NCI-H187 (cell line): ENCODE results near the gene SCARB1.
"Not testable (repeated sequence)": the region's sequence is repeated elsewhere in the genome, so short reads cannot be mapped to it uniquely, and the experiment has no call there.

Experiments
- DNase-seq, 2 experiments: peaks; one replicate each; lab custom pipeline; 2025; lab: John Stamatoyannopoulos, UW

Gene SCARB1, protein sequence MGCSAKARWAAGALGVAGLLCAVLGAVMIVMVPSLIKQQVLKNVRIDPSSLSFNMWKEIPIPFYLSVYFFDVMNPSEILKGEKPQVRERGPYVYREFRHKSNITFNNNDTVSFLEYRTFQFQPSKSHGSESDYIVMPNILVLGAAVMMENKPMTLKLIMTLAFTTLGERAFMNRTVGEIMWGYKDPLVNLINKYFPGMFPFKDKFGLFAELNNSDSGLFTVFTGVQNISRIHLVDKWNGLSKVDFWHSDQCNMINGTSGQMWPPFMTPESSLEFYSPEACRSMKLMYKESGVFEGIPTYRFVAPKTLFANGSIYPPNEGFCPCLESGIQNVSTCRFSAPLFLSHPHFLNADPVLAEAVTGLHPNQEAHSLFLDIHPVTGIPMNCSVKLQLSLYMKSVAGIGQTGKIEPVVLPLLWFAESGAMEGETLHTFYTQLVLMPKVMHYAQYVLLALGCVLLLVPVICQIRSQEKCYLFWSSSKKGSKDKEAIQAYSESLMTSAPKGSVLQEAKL

DNA sequence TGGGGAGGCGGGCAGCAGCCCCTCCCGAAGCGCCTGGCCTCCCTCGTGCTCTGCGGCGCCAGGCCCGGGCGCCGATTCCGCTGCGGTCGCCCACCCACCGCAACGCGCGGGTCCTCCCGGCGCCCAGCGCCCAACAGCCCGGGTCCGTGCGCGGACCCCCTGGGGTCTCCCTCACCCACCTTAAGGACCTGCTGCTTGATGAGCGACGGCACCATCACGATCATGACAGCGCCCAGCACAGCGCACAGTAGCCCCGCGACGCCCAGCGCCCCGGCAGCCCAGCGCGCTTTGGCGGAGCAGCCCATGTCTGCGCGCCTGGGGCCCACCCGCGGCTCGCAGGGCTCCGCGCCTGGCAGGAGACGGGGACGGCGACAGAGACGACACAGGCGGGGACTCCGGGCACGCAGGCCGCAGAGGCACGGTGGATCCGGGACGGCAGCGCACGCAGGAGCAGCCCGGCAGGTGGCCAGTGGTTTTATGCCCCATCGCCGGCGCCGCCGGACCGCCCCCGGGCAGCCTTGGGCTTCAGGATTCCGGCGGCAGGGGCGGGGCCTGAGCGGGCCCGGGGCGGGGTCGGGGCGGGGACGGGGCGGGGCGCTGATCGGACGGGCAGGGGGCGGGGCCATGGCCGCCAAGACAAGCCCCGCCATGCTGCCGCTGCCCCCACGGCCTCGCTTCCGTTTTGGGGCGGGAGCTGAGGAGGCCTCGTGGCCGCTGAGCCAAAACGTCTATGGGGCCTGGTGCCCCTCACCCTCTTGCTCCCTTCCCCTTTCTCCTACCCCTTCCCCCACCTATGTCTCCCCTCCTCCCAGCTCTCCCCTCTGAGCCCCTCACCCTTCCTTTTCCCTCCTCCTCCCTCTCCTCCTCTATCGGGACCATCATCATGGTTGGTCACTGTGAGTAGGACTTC is at the start of gene SCARB1:
SCARB1 (minus strand) TSS at position 449 of the 910 bp plus-strand sequence; CDS start at position 305, 144 bp downstream.
- peak; percentile 62 to 90 for DNase-seq

DNA sequence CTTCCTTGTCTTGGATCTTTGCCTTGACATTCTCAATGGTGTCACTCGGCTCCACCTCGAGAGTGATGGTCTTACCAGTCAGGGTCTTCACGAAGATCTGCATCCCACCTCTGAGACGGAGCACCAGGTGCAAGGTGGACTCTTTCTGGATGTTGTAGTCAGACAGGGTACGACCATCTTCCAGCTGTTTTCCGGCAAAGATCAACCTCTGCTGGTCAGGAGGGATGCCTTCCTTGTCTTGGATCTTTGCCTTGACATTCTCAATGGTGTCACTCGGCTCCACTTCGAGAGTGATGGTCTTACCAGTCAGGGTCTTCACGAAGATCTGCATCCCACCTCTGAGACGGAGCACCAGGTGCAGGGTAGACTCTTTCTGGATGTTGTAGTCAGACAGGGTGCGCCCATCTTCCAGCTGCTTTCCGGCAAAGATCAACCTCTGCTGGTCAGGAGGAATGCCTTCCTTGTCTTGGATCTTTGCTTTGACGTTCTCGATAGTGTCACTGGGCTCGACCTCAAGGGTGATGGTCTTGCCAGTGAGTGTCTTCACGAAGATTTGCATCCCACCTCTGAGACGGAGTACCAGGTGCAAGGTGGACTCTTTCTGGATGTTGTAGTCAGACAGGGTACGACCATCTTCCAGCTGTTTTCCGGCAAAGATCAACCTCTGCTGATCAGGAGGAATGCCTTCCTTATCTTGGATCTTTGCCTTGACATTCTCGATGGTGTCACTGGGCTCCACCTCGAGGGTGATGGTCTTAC is 49.0 kb upstream of the SCARB1 start:
- not testable (repeated sequence) for DNase-seq

DNA sequence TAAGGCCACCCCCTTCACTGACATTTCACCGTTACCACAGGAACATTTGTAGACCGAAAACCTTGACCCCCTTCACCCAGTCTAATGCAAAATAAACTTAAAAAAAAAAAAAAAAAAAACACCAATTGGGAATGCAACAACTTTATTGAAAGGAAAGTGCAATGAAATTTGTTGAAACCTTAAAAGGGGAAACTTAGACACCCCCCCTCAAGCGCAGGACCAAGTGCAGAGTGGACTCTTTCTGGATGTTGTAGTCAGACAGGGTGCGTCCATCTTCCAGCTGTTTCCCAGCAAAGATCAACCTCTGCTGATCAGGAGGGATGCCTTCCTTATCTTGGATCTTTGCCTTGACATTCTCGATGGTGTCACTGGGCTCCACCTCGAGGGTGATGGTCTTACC is 47.9 kb upstream of the SCARB1 start:
- not testable (repeated sequence) for DNase-seq

DNA sequence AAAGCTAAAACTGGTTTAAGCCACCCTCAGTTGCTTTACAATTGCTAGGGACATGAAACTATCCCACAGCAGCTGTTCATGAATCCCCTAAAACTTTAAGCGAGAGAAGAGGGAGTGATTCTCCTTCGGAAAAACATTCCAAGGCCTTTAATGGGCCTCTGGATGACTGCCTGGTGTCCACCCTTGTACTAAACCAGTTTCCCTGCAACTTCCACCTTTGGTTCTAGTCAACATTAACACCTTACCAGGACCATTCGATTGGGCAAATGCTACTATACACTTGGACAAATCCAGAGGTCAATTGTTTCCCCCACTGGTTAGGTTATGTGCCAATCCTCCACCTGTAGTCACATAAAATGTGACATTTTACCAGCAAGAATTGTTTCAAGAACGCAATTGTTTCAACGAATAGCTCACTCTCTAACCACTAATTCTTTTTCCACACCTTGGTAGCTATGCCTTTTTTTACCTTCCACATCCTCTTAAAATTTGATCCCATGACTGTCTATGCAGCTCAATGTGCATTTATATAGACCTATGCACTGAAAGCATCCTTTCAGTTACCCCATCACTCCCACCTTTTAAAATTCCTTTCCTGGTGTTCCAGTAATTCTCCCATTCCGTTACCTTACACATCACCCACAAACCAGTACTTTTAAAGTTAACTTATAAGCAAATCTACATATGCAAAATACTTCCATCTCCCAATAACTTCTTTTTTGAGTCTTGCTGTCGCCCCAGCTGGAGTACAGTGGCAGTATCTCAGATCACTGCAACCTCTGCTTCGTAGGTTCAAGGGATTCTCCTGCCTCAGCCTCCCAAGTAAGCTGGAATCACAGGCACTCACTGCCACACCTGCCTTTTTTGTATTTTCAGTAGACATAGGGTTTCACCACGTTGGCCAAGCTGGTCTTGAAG is 47.2 kb upstream of the SCARB1 start:
- DNase-seq = no peak

DNA sequence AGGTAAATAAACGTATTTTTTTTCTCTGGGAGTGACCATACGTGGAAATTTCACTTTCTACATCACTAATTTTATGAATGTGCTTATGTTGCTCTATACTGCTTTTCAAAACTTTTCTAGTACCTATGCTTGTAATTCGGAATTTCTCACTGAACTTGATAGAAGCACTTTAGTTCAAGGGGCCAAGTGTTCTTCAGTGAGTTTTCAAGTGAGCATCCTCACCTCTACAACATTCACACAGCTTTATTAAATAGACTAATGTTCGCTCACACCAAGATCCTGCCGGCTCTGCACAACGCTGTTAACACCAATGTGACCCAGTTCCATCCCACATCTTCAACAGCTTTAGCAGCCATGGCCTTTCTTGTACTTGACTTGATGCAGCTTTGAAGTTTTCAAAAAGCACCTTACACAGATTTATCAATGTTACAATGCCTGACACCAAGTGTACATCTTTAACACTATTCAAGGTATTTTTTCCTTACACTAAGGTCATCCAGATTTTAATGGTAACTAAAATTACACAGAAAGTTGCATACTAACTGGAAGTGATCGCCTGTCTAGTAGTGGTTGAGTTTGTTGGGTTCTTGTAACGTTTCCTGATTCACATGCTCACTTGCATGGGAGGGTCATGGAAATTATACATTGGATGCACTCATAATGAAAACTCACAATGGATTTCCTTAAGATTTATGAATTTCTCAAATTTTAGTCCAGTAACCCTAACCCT is 46.3 kb upstream of the SCARB1 start:
- no peak for DNase-seq

DNA sequence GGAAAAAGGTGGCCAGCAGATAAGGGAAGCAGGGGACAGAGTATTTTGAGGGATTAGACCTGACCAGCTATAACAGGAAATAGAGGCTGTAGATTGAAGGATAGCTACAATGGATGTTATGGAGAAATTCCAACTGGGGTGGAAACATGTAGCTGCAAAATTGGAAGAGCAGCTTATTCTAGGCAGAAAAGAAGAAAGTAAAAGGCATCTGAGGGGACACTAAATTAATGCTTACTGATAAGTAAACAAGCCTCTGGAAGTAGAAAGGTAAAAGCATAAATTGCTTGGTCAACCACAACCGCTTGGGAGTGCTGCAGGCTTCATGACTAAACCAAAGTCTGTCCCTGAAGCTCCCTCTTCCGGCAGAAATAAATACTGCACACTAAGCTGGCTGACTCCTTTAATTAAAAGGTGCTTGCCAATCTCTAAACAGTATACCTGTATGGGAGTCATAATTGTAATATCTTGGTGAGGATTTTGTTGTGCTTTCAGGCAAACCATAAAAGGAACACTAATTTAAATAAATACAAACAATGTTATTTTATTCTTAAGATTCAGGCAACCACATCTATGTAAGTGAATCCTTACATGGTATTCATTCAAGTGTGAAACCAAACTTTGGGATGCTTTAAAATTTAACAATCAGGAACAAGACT is 43.1 kb upstream of the SCARB1 start:
- DNase-seq = no peak

DNA sequence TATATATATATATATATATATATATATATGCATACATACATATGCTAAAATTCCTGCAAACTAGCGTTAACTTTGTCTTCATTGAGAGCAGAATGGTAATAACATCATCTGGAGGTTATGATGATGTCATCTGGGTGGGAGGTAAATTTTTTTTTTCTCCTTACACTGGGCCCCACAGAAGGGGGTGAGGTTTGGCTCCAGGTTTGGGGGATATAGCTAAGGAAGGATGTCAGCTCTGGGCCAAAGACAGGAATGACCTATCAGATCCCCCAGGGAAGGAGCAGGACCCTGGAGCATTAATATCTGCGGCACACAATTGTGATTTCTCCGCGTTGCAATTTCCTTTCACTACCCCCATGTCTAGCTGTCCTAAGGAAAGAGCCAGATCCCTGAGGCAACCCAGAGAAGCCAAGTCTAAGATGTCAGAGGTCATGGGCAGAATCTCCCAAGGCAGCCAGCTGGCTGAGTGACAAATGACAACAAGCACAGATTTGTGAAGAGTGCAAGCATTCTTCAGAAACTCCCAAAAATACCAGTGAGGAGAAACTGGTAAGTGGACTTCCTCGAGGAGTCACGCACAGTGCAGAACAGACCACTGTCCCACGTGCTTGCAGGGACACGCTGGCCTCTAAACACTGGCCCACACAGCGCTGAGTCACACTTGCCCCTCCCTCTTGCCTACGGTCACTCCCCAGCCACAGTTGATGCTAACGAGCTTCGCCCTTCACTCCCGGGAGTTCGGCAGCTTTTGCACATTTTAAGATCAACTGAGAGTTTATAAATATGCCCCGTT is 40.8 kb upstream of the SCARB1 start:
- no peak for DNase-seq

DNA sequence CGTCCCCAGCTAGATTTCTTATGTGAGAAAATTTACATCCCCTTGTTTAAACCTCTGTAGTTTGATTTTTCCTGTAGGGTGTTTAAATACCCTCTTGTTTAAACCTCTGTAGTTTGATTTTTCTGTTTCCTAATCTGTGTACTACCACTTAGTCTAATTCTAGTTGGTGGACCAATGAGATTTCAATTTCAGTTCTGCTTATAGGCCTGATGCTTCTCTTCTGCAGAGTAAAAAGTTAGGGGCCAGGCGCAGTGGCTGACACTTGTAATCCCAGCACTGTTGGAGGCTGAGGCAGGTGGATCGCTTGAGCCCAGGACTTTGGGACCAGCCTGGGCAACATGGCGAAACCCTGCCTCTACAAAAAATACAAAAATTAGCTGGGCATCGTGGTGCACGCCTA is 39.3 kb upstream of the SCARB1 start:
- DNase-seq = no peak

DNA sequence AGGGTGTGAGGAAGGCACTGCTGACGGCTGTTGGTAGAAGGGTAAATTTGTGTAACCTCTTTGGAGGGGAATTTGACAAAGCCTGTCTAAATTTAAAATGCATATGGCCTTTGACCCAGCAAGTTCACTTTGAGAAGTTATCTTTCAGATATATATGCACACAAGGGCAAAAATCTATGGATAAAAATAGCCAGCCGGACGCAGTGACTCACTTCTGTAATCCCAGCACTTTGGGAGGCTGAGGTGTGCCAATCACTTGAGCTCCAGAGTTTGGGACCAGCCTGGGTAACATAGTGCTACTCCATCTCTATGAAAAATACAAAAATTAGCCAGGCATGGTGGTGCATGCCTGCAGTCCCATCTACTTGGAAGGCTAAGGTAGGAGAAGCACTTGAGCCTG is 37.3 kb upstream of the SCARB1 start:
- DNase-seq = no peak

DNA sequence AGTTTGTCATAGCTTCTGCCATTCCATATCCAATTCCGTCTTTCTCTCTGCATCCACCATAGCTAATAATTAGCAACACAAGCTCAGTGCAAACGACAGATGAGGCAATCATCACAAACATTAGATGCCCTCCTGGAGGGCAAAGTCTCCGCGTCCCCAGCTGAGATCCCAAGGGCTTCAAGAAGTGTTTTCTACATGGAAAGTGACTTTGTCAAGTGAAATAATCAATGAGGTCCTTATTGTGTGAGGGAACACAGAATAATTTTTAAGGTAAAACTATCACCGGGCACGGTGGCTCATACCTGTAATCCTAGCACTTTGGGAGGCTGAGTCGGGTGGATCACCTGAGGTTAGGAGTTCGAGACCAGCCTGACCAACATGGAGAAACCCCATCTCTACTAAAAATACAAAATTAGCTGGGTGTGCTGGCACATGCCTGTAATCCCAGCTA is 36.7 kb upstream of the SCARB1 start:
- not testable (repeated sequence) for DNase-seq

DNA sequence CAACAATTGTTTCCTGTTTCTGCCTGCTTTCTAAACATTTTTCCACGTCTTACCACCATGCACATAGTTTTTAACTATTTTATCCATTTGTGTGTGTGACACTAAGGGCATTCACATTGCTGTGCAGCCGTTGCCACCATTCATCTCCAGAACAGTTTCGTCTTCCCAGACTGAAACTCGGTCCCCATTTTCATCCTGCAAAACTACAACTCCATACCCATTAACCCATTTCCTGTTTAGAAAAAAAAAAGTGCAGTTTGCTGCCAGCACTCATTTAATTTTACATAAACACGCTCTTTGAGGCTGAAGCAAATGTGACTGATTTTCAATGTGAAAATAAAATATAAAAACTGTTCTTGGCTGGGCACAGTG is 35.2 kb upstream of the SCARB1 start:
- no peak for DNase-seq

DNA sequence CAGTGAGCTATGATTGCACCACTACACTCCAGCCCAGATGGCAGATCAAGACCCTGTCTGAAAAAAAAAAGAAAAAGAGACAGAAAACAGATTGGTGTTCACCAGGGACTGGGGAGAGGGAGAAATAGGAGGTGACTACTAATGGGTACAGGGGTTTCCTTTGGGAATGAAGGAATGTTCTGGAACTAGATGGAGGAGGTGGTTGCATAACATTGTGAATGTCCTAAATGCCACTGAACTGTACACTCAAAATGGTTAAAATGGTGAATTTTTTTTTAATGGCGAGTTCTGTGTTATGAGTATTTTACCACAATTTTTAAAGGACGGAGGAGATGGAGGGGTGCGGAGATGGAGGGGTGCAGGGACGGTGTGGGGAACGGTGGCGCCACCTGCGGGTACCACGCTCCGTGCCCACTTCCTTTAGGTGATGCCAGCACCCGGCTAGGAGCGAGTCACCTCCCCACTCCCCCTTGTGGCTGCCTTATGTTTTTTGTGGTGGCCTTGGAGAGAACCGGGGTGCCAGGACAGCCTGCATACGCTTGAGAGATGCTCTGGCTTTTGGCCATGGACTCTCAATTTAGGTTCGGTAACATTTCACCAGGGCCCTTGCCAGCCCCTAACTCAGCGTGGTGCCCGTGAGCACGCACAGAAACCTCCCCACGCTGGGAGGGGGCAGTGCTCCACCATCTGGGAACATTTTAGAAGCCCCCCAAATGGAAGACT is 34.7 kb upstream of the SCARB1 start:
- DNase-seq = no peak

DNA sequence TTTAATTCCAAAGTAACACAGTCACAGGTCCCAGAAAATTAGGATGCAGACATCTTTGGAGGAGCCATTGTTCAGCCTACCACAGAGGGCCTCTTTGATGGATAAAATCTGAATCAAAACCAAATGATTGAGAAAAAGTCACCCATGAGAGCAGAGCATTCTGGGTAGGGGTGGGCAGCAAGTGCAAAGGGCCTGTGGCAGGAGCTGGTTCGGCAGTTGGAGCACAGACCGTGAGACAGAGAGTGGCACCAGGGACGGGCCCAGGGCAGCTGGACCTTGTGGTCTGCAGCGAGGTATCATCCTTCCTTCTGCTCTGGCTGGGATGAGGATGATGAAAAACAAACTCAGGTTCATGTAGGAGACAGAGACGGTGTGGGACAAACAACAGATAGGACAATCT is 32.8 kb upstream of the SCARB1 start:
- no peak for DNase-seq

DNA sequence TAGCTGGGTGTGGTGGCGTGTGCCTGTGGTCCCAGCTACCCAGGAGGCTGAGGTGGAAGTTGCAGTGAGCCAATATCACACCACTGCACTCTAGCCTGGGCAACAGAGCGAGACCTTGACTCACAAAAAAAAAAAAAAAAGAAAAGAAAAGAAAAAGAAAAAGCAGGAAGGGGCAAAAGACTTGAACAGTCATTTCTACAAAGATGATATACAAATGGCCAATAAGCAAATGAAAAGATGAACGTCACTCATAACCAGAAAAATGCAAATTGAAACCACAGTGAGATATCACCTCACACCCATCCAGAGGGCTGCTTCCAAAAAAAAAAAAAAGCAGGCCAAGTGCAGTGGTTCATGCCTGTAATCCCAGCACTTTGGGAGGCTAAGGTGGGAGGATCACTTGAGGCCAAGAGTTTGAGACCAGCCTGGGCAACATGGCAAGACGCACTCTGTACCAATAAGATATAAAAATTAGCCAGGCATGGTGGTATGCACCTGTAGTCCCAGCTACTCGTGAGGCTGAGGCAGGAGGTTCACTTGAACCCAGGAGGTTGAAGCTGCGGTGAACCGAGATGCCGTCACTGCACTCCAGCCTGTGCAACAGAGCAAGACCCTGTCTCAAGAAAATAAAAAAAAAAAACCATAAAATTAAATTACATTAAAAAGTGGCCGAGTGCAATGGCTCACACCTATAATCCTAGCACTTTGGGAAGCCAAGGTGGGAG is 30.3 kb upstream of the SCARB1 start:
- DNase-seq = no peak

DNA sequence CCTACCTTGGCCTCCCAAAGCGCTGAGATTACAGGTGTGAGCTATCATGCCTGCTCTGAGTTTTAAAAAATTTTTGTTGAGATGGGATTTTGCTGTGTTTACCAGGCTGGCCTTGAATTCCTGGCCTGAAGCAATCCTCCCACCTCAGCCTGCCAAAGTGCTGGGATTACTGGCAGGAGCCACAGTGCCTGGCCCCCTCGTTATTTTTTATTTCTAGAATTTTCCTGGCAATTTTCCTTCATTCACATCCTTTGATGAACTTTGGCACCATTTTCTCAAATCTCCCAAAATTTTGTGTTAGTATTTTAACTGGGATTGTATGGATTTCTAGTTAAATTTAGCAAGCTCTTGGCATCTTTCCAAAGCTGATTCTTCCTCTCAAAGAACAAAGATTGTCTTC is 24.6 kb upstream of the SCARB1 start:
- no peak for DNase-seq

DNA sequence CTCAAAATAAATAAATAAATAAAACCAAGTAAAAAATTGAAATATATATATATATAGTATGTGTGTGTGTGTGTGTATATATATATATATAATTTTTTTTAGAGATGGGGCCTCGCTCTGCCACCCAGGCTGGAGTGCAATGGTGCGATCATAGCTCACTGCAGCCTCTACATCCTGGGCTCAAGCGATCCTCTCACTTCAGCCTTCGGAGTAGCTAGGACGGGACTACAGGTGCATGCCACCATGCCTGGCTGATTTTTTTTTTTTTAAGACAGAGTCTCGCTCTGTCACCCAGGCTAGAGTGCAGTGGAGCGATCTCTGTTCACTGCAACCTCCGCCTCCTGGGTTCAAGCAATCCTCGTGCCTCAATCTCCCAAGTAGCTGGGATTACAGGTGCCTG is 24.1 kb upstream of the SCARB1 start:
- DNase-seq = not testable (repeated sequence)
